Smooth muscle cell (in vitro differentiated cells): ENCODE data around the gene TSPAN14. TPM values are rescaled to one million over a fixed set of nuclear protein-coding genes. Genes with fewer than 3 reads are reported as not detected.

Experiments used
- DNase-seq: peaks from one replicate; lab custom pipeline; 2025; ENCODE audit not compliant: unreplicated experiment; lab: John Stamatoyannopoulos, UW
- H2AFZ ChIP-seq: fragments of 200-600 bp; sonication (generic); 2 replicates; pipeline ENCODE4 v1.6.0; 2016; ENCODE audit warnings: antibody characterized with exemption, low read depth, mild to moderate bottlenecking
- H3F3A ChIP-seq: fragments of 200-600 bp; sonication (generic); 2 replicates; pipeline ENCODE4 v1.6.0; 2017; ENCODE audit warnings: antibody characterized with exemption, low read depth
- H3K27ac ChIP-seq: fragments of 200-600 bp; sonication (generic); 2 replicates; pipeline ENCODE4 v1.5.1; 2016; ENCODE audit warnings: low read depth, mild to moderate bottlenecking
- H3K27me3 ChIP-seq: fragments of 200-600 bp; sonication (generic); 2 replicates; pipeline ENCODE4 v1.6.1; 2016; ENCODE audit warnings: low read depth, mild to moderate bottlenecking
- H3K36me3 ChIP-seq: fragments of 200-600 bp; sonication (generic); 2 replicates; pipeline ENCODE4 v1.5.1; 2016; ENCODE audit warnings: low read depth
- H3K4me1 ChIP-seq: fragments of 200-600 bp; sonication (generic); 2 replicates; pipeline ENCODE4 v1.5.1; 2016; ENCODE audit warnings: low read depth
- H3K4me2 ChIP-seq: fragments of 200-600 bp; sonication (generic); 2 replicates; pipeline ENCODE4 v1.6.0; 2016; ENCODE audit warnings: mild to moderate bottlenecking
- H3K4me3 ChIP-seq: fragments of 200-600 bp; sonication (generic); 2 replicates; pipeline ENCODE4 v1.5.1; 2016; ENCODE audit warnings: mild to moderate bottlenecking
- H3K79me2 ChIP-seq: fragments of 200-600 bp; sonication (generic); 2 replicates; pipeline ENCODE4 v1.6.0; 2016; ENCODE audit warnings: low read depth, mild to moderate bottlenecking
- H3K9ac ChIP-seq: fragments of 200-600 bp; sonication (generic); 2 replicates; pipeline ENCODE4 v1.6.0; 2016; ENCODE audit warnings: low read depth
- H3K9me3 ChIP-seq: fragments of 200-600 bp; sonication (generic); replicated peaks from 2 replicates; pipeline ENCODE4 v1.5.1; 2016; ENCODE audit warnings: low read depth
- H4K20me1 ChIP-seq: fragments of 200-600 bp; sonication (generic); 2 replicates; pipeline ENCODE4 v1.6.0; 2016; ENCODE audit warnings: low read depth
- CTCF ChIP-seq: fragments of 200-600 bp; sonication (generic); IDR thresholded peaks from 2 replicates; pipeline ENCODE4 v1.5.1; 2017; ENCODE audit warnings: borderline replicate concordance, mild to moderate bottlenecking, antibody characterized with exemption; ENCODE audit not compliant: insufficient read depth, poor library complexity, severe bottlenecking
- WGBS: methylation state at CpG from one replicate; pipeline ENCODE4 v1.1.7; 2016; ENCODE audit warnings: low lambda C conversion rate; 5-methylcytosine and 5-hydroxymethylcytosine counted together
- polyA plus RNA-seq: library from polyadenylated mRNA; unstranded; fragments of >200 nt; fragmentation: Nextera tagmentation; extraction: Ambion mirVana; gene quantifications from 2 replicates; pipeline ENCODE4 v1.2.1, GENCODE V29; 2016
- total RNA-seq: library from RNA; depleted of rRNA; stranded (reverse); fragments of >200 nt; gene quantifications from 2 replicates; pipeline ENCODE4 v1.2.3, GENCODE V29; 2014

TSPAN14 gene
- total and polyA plus RNA-seq, 2 experiments from 2014 or later = 42.7 to 46.3 TPM

DNA sequence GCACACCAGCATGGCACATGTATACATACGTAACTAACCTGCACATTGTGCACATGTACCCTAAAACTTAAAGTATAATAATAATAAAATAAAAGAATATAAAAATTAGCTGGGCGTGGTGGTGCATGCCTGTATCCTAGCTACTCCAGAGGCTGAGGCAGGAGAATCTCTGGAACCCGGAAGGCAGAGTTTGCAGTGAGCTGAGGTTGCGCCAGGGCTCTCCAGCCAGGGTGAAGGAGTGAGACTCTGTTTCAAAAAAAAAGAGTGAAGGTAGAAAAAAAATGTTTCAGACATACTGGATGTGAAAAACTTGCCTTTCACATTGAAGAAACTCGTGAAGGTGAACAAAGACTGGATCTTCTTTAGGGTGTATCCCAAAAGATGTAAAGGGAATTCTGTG lies 26.7 kb downstream of the TSPAN14 start:
- DNase-seq = no peak
- Histone ChIP-seq H3K9ac (no peak overlapping the region), H3K27ac (no peak overlapping the region), H4K20me1 (peaks cover 30% of the 10 kb centered on the region), H3K9me3 (no peaks in the 10 kb centered on the region), H3K4me3 (no peak overlapping the region), H3F3A (peaks cover 16% of the 10 kb centered on the region), H3K79me2 (peaks cover 71% of the 10 kb centered on the region), H3K4me2 (no peak overlapping the region), H3K36me3 (no peaks in the 10 kb centered on the region), H2AFZ (no peak overlapping the region), H3K27me3 (no peaks in the 10 kb centered on the region), H3K4me1 (peaks cover 12% of the 10 kb centered on the region)
- no peak for TF ChIP-seq CTCF
- 98% methylated on average over 5 of the region's 5 CpGs for WGBS

DNA sequence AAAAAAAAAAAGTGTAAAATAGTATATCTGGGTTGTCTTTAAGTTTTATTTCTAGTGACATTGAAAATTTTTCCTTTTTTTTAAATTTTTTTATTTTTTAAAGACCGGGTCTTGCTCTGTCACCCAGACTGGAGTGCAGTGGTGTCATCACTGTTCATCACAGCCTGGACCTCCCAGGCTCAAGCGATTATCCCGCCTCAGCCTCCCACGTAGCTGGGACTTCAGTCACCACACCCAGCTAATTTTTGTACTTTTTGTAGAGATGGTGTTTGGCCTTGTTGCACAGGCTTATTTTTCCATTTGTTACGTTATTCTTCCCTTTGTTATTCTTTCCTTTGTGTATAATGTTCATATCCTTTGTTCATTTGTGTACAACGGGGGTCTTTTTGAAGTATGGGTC lies 30.1 kb downstream of the TSPAN14 start:
- Histone ChIP-seq H3K27me3 (no peaks in the 10 kb centered on the region), H3F3A (peaks cover 5% of the 10 kb centered on the region), H3K27ac (peak overlapping the region; percentile 56), H3K79me2 (peaks cover 89% of the 10 kb centered on the region), H3K4me1 (no peaks in the 10 kb centered on the region), H4K20me1 (peaks cover 62% of the 10 kb centered on the region), H3K9me3 (no peaks in the 10 kb centered on the region), H3K4me2 (no peak overlapping the region), H3K36me3 (no peaks in the 10 kb centered on the region), H3K9ac (no peak overlapping the region), H3K4me3 (no peak overlapping the region), H2AFZ (no peak overlapping the region)
- no peak for DNase-seq
- TF ChIP-seq CTCF = no peak
- WGBS = 73% methylated on average over 6 of the region's 6 CpGs

DNA sequence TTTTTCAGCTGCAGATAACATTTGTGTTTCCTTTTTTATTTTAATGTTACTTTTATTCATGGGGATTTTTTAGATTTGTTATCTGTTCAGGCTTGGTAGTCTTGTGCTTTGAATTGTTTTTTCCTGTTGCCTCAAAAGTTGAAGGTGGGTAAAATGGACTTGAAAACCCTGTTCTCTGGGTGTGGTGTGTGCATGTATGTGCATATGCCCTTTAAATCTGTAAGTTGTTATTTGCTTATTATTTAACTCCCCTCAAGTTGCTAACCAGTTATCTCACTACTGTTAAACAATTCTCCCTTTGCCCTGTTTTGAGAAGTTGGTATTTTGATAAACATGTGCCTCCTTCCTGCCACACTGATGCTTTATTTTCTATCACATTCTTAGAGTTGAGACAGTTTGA lies 30.6 kb downstream of the TSPAN14 start:
- Histone ChIP-seq H4K20me1 (peaks cover 66% of the 10 kb centered on the region), H3K4me2 (no peak overlapping the region), H3K79me2 (peaks cover 93% of the 10 kb centered on the region), H3F3A (peaks cover 5% of the 10 kb centered on the region), H3K27me3 (no peaks in the 10 kb centered on the region), H3K4me3 (no peak overlapping the region), H2AFZ (no peak overlapping the region), H3K27ac (peak overlapping the region; percentile 56), H3K9ac (no peak overlapping the region), H3K36me3 (no peaks in the 10 kb centered on the region), H3K9me3 (no peaks in the 10 kb centered on the region), H3K4me1 (no peaks in the 10 kb centered on the region)
- no peak for DNase-seq
- TF ChIP-seq CTCF = no peak

DNA sequence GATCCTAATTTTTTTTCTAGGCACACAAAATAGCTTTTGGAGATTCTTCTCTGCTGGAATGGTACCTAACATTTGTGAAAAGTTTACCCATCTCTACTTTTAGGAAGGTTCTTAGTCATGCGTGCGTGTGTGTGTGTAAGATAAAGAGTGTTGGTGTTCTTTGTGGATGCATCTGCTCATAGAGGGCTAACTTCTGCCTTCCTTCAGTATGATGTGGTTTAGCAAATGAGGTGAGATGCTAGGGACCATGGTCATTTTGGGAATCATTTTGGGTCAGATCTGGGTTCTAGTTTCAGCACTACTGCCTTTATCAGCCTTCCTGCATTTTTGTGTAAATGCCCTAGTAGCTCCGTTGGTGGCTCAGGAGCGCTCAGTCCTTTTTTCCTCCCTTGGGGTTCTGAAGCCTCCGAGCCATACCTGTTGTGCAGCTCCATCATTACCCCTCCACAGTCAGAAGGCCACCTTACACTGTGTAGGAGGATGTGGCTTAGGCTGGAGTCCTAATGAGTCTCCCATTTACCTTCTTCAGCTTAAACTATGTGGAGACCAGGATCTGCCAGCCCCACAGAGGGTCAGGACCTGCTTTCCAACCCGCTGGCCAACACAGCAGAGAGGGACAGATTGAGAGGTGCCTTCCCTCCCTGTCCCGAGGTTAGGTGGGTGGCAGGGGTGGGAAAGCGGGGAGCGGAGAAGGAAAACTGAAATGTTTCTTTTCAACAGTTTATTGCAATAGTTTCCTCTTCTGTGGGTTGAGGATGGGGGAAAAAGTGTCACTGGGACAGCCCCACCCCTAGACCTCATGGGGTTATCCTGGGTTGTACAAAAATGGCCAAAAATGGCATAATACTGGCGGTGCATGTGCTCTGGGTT lies 31.2 kb downstream of the TSPAN14 start:
- H3K36me3 ChIP-seq = no peaks in the 10 kb centered on the region
- no peak overlapping the region for H2AFZ ChIP-seq
- 81% methylated on average over 10 of the region's 10 CpGs for WGBS
- no peak overlapping the region for H3K4me3 ChIP-seq
- peaks cover 95% of the 10 kb centered on the region for H3K79me2 ChIP-seq
- TF ChIP-seq CTCF = no peak
- H3F3A ChIP-seq = peaks cover 5% of the 10 kb centered on the region
- no peaks in the 10 kb centered on the region for H3K4me1 ChIP-seq
- DNase-seq = no peak
- H3K27me3 ChIP-seq = no peaks in the 10 kb centered on the region
- H3K27ac ChIP-seq = peak overlapping the region; percentile 56
- no peak overlapping the region for H3K9ac ChIP-seq
- H3K9me3 ChIP-seq = no peaks in the 10 kb centered on the region
- no peak overlapping the region for H3K4me2 ChIP-seq
- peaks cover 67% of the 10 kb centered on the region for H4K20me1 ChIP-seq
